MCF 10A (cell line): ENCODE measurements around the gene ARFGAP1. TPM values are rescaled to one million over a fixed set of nuclear protein-coding genes. Genes with fewer than 3 reads are reported as not detected.

Source experiments
- BruUV-seq: library from RNA; stranded (reverse); fragments of 400-500 nt; replicated peaks from 2 replicates; lab custom pipeline; 2021; lab: Mats Ljungman, UMichigan
- CTCF ChIA-PET: fragments of 300-600 bp; sonication (Branson Sonifier 250); formaldehyde crosslinking; extraction: SDS; loops from one replicate; lab custom pipeline; 2021; ENCODE audit warnings: antibody characterized with exemption, inconsistent platforms; lab: Yijun Ruan, JAX
- POLR2A ChIA-PET: fragments of 300-600, 350-650 bp; sonication (Branson Sonifier 250); formaldehyde crosslinking; extraction: SDS; loops from one replicate; lab custom pipeline; 2020; ENCODE audit warnings: antibody characterized with exemption, inconsistent platforms; lab: Yijun Ruan, JAX
- DNase-seq: peaks from one replicate; pipeline ENCODE4 v3.0.0-alpha.2; 2018; ENCODE audit not compliant: unreplicated experiment
- H3K27ac Mint-ChIP-seq: one replicate; pipeline ENCODE4 v1.8.0; 2022; ENCODE audit warnings: mild to moderate bottlenecking, low read depth, mixed read lengths; ENCODE audit not compliant: unreplicated experiment
- H3K27me3 Mint-ChIP-seq: one replicate; pipeline ENCODE4 v1.8.0; 2022; ENCODE audit warnings: mixed read lengths; ENCODE audit not compliant: insufficient read depth, unreplicated experiment
- H3K36me3 Mint-ChIP-seq: one replicate; pipeline ENCODE4 v1.8.0; 2022; ENCODE audit warnings: mild to moderate bottlenecking, moderate library complexity, mixed read lengths; ENCODE audit not compliant: insufficient read depth, unreplicated experiment
- H3K4me1 Mint-ChIP-seq: one replicate; pipeline ENCODE4 v1.8.0; 2022; ENCODE audit warnings: mixed read lengths; ENCODE audit not compliant: insufficient read depth, unreplicated experiment
- H3K4me3 Mint-ChIP-seq: one replicate; pipeline ENCODE4 v1.8.0; 2022; ENCODE audit warnings: mild to moderate bottlenecking, moderate library complexity, mixed read lengths; ENCODE audit not compliant: unreplicated experiment
- H3K9me3 Mint-ChIP-seq: one replicate; pipeline ENCODE4 v1.8.0; 2022; ENCODE audit warnings: mixed read lengths; ENCODE audit not compliant: unreplicated experiment
- CTCF ChIP-seq: fragments of 200-600 bp; IDR thresholded peaks from one replicate; pipeline ENCODE4 v1.8.0; 2022; ENCODE audit warnings: antibody characterized with exemption, mild to moderate bottlenecking; ENCODE audit not compliant: unreplicated experiment
- intact Hi-C: fragments of 100-400 bp; cut with micrococcal nuclease; formaldehyde crosslinking; loops from 2 replicates; pipeline ENCODE4 v1.14.1; 2022
- total RNA-seq: library from RNA; stranded (reverse); gene quantifications from 2 replicates; pipeline ENCODE4 v1.2.3, GENCODE V29; 2022

ARFGAP1 gene
- total RNA-seq, 1 experiment from 2014 or later: 93.6 TPM

GRCh38 chr20:63290677-63291472, 18.3 kb downstream of the ARFGAP1 start:
- no TSS peak for BruUV-seq
- POLR2A ChIA-PET: interaction anchor here (0.6 to 1.0 kb wide), 2 partner anchors 10 to 433 kb away, joined by 3 read pairs; no protein-coding TSS in a partner anchor
- TF ChIP-seq CTCF: peak; percentile 57
- Mint-ChIP-seq H3K27ac (no peak overlapping the region), H3K4me1 (no peaks in the 10 kb centered on the region), H3K27me3 (peaks cover 16% of the 10 kb centered on the region), H3K36me3 (peaks cover 28% of the 10 kb centered on the region), H3K4me3 (no peak overlapping the region), H3K9me3 (no peaks in the 10 kb centered on the region)
- CTCF ChIA-PET: interaction anchor here (0.5 to 1.4 kb wide), 4 partner anchors 67 to 665 kb away, joined by 3 to 5 read pairs (median 4); partner anchors contain the start of gene UCKL1
- peak; percentile 21 for DNase-seq
- intact Hi-C loops: no loop called here

GRCh38 chr20:63291811-63292210, 19.2 kb downstream of the ARFGAP1 start:
- ChIA-PET POLR2A (interaction anchor here (1.0 kb wide), 1 partner anchor 11 kb away, joined by 3 read pairs; no protein-coding TSS in a partner anchor), CTCF (interaction anchor here (0.5 to 0.8 kb wide), 4 partner anchors 16 to 72 kb away, joined by 3 read pairs; no protein-coding TSS in a partner anchor)
- Mint-ChIP-seq H3K4me1 (no peaks in the 10 kb centered on the region), H3K27ac (no peak overlapping the region), H3K36me3 (peaks cover 28% of the 10 kb centered on the region), H3K4me3 (no peak overlapping the region), H3K27me3 (peaks cover 16% of the 10 kb centered on the region), H3K9me3 (no peaks in the 10 kb centered on the region)
- BruUV-seq: no TSS peak
- intact Hi-C loops: no loop called here
- no peak for TF ChIP-seq CTCF
- DNase-seq: no peak

- no peak for DNase-seq
- H3K4me3 Mint-ChIP-seq: no peak overlapping the region
- intact Hi-C loops: no loop called here
- CTCF ChIA-PET: interaction anchor here (0.6 to 0.8 kb wide), 3 partner anchors 17 to 69 kb away, joined by 3 read pairs; no protein-coding TSS in a partner anchor
- BruUV-seq: no TSS peak
- no peak for TF ChIP-seq CTCF
- POLR2A ChIA-PET: no interaction called here
- peaks cover 28% of the 10 kb centered on the region for H3K36me3 Mint-ChIP-seq
- H3K27ac Mint-ChIP-seq: no peak overlapping the region
- H3K27me3 Mint-ChIP-seq: peaks cover 16% of the 10 kb centered on the region
- H3K9me3 Mint-ChIP-seq: no peaks in the 10 kb centered on the region
- no peaks in the 10 kb centered on the region for H3K4me1 Mint-ChIP-seq
These were observed 19.7 kb downstream of the ARFGAP1 start for GRCh38 chr20:63292292-63292701.

- H3K27me3 Mint-ChIP-seq: peaks cover 16% of the 10 kb centered on the region
- no peak for DNase-seq
- no peak within 1 kb of the TSS for H3K27ac Mint-ChIP-seq
- H3K4me1 Mint-ChIP-seq: no peaks in the 10 kb centered on the region
- no peaks in the 10 kb centered on the region for H3K9me3 Mint-ChIP-seq
- POLR2A ChIA-PET: no interaction called here
- H3K4me3 Mint-ChIP-seq: no peak within 1 kb of the TSS
- peaks cover 27% of the 10 kb centered on the region for H3K36me3 Mint-ChIP-seq
- BruUV-seq: no TSS peak
- CTCF ChIA-PET: interaction anchor here (0.6 kb wide), 1 partner anchor 39 kb away, joined by 3 read pairs; no protein-coding TSS in a partner anchor
- intact Hi-C loops: no loop called here
- TF ChIP-seq CTCF: no peak
These were observed 20.3 kb downstream of the ARFGAP1 start, which contains the start of gene COL20A1 for GRCh38 chr20:63292904-63293303. Gene COL20A1 (plus strand): TSS chr20:63293186. CDS start chr20:63295108, 1,922 bp downstream.
